Large intestine (tissue), 12 donors: ENCODE measurements around the gene CD59. TPM values are rescaled to one million over a fixed set of nuclear protein-coding genes. Genes with fewer than 3 reads are reported as not detected.

Experiments
- DNase-seq, 2 donors: peaks; one replicate each; pipeline versions ENCODE4 v3.0.0 to v3.0.0-alpha.2; 2013
- H3K27ac ChIP-seq: one replicate; pipeline ENCODE4 v1.5.1; 2013; ENCODE audit warnings: low read length
- H3K27me3 ChIP-seq: 2 replicates; pipeline ENCODE4 v1.6.1; 2013; ENCODE audit warnings: low read length; ENCODE audit not compliant: control insufficient read depth, insufficient read depth
- H3K36me3 ChIP-seq: 2 replicates; pipeline ENCODE4 v1.6.1; 2013; ENCODE audit warnings: low read length; ENCODE audit not compliant: control insufficient read depth, insufficient read depth
- H3K4me1 ChIP-seq: one replicate; pipeline ENCODE4 v1.6.1; 2013; ENCODE audit warnings: low read length; ENCODE audit not compliant: control insufficient read depth, insufficient read depth
- H3K4me3 ChIP-seq: one replicate; pipeline ENCODE4 v1.5.1; 2013; ENCODE audit warnings: low read length
- H3K9me3 ChIP-seq: one replicate; pipeline ENCODE4 v1.6.1; 2013; ENCODE audit warnings: mild to moderate bottlenecking, low read depth, low read length, moderate library complexity; ENCODE audit not compliant: control insufficient read depth
- WGBS: methylation state at CpG from one replicate; pipeline ENCODE4 v1.1.5; 2013; ENCODE audit warnings: low lambda C conversion rate; ENCODE audit not compliant: insufficient coverage; 5-methylcytosine and 5-hydroxymethylcytosine counted together
- long read RNA-seq, 11 donors: transcript quantifications; one replicate each; lab custom pipeline, GENCODE V29; 2026
- polyA plus RNA-seq: library from polyadenylated mRNA; unstranded; fragments of 120-200 nt; gene quantifications from one replicate; pipeline ENCODE4 v1.2.1, GENCODE V29; 2013

Gene CD59, protein sequence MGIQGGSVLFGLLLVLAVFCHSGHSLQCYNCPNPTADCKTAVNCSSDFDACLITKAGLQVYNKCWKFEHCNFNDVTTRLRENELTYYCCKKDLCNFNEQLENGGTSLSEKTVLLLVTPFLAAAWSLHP
- 121 TPM for polyA plus RNA-seq
- long read RNA-seq, donor 1, full-length matches to known transcripts: 30 of 30 reads
- long read RNA-seq, donor 1, partial matches to known transcripts: 0 of 30 reads
- long read RNA-seq, donor 1, other reads (novel, unspliced or antisense): 0 of 30 reads
- long read RNA-seq, donor 2, full-length matches to known transcripts: 93 of 93 reads
- long read RNA-seq, donor 2, partial matches to known transcripts: 0 of 93 reads
- long read RNA-seq, donor 2, other reads (novel, unspliced or antisense): 0 of 93 reads
- long read RNA-seq, donor 3: 0 reads
- long read RNA-seq, donor 4, full-length matches to known transcripts: 5 of 5 reads
- long read RNA-seq, donor 4, partial matches to known transcripts: 0 of 5 reads
- long read RNA-seq, donor 4, other reads (novel, unspliced or antisense): 0 of 5 reads
- long read RNA-seq, donor 5, full-length matches to known transcripts: 44 of 44 reads
- long read RNA-seq, donor 5, partial matches to known transcripts: 0 of 44 reads
- long read RNA-seq, donor 5, other reads (novel, unspliced or antisense): 0 of 44 reads
- long read RNA-seq, donor 6, full-length matches to known transcripts: 40 of 40 reads
- long read RNA-seq, donor 6, partial matches to known transcripts: 0 of 40 reads
- long read RNA-seq, donor 6, other reads (novel, unspliced or antisense): 0 of 40 reads
- long read RNA-seq, donor 7, full-length matches to known transcripts: 65 of 65 reads
- long read RNA-seq, donor 7, partial matches to known transcripts: 0 of 65 reads
- long read RNA-seq, donor 7, other reads (novel, unspliced or antisense): 0 of 65 reads
- long read RNA-seq, donor 8, full-length matches to known transcripts: 60 of 67 reads
- long read RNA-seq, donor 8, partial matches to known transcripts: 7 of 67 reads
- long read RNA-seq, donor 8, other reads (novel, unspliced or antisense): 0 of 67 reads
- long read RNA-seq, donor 9, full-length matches to known transcripts: 62 of 67 reads
- long read RNA-seq, donor 9, partial matches to known transcripts: 5 of 67 reads
- long read RNA-seq, donor 9, other reads (novel, unspliced or antisense): 0 of 67 reads
- long read RNA-seq, donor 10, full-length matches to known transcripts: 53 of 53 reads
- long read RNA-seq, donor 10, partial matches to known transcripts: 0 of 53 reads
- long read RNA-seq, donor 10, other reads (novel, unspliced or antisense): 0 of 53 reads
- long read RNA-seq, donor 11, full-length matches to known transcripts: 46 of 51 reads
- long read RNA-seq, donor 11, partial matches to known transcripts: 5 of 51 reads
- long read RNA-seq, donor 11, other reads (novel, unspliced or antisense): 0 of 51 reads

DNA sequence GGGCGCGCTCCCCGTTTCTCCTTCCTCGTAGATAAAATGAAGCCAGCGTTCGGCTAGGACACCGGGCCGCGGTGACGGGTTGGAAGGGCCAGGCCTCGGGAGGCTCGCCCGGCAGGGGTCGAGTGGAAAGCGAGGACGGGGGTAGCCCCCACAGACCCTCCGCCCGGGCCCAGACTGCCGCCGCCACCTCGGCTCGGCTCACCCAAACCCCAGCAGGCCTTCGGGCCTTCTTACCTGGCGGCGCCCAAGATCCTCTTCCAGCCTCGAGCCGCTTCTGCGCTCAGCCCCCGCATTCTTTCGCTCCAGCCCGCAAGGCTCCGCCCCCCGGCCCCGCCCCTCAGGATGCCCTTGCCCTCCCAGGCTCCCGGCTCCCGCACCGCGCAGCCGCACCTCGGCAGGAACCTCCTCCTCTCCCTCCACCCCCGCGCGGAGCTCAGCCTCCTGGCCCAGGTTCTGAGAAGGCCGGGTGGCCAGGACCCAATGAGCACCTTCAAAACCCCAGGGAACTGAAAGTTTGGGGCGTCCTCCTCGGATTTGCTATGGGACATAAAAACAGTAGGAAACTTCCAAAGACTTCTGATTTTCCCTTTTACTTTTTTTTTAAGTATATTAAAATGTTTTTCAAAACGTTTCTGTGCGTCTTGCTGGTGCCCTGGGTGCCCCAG lies at the start of gene CD59:
Gene CD59 (minus strand): TSS at position 276 of the 665 bp plus-strand sequence. CDS start 13,978 bp downstream, outside the sequence.
- H3K9me3 ChIP-seq: no peaks in the 10 kb centered on the region
- H3K4me1 ChIP-seq: peaks cover 16% of the 10 kb centered on the region
- peaks cover 4% of the 10 kb centered on the region for H3K36me3 ChIP-seq
- H3K27ac ChIP-seq: peak within 1 kb of the TSS; percentile 72
- peak within 1 kb of the TSS; percentile 67 for H3K4me3 ChIP-seq
- no peaks in the 10 kb centered on the region for H3K27me3 ChIP-seq
- DNase-seq: peak; percentile 92 to 93
- 0% methylated on average over 1 of the region's 48 CpGs for WGBS

DNA sequence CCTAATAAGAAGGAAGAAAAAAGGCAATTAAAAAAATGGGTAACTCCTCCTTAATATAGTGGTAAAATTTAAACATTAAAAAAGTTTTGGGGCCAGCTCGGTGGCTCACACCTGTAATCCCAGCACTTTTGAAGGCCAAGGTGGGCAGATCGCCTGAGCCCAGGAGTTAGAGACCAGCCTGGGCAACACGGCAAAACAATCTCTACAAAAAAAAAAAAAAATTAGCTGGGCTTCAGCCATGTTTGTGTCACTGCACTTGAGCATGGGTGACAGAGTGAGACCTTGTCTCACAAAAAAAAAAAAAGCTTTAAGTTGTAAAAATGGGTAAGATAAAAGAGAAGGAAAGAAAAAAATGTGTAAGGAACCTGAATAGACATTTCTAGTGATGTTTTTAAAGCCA lies 49.4 kb upstream of the CD59 start:
- H3K27ac ChIP-seq: no peak overlapping the region

DNA sequence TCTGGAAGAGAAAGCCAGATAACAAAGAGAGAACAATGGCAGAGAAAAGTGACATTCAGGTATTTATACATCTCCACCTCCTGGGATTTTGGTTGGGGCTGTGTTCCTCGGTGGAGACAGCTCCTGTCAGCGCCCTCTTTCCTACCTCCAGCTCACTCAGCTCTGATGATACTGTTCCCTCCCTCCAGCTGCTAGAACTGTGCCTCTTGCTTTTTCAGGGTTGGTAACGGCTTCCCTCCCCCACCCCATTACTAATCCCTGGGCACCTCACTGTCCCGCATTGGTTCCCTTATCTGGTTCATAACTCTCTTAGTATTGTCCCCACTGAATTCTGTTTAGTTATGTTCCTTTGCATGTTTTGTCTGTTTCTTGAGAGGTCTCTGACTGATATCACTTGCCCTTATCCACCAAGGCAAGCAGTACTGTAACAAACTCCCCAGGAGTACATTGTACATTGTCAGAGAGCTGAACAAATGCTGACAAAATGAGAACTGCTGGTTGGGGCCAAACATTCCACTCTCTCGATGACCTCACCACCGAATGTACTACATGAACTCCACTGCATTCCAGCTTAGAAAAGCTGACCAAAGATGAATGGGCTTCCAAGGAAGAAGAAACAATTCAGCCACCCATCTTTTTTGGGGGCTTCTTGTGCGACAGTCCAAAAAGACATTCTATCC lies 43.8 kb upstream of the CD59 start:
- 20% methylated on average over 1 of the region's 7 CpGs for WGBS
- no peak overlapping the region for H3K4me3 ChIP-seq
- DNase-seq: peak in 1 of 2 donors; percentile 16
- H3K27ac ChIP-seq: no peak overlapping the region
- H3K4me1 ChIP-seq: peaks cover 5% of the 10 kb centered on the region
- H3K27me3 ChIP-seq: peaks cover 58% of the 10 kb centered on the region
- no peaks in the 10 kb centered on the region for H3K9me3 ChIP-seq
- no peaks in the 10 kb centered on the region for H3K36me3 ChIP-seq

More for the DNA sequence above, 49.4 kb upstream of the CD59 start:
- Histone ChIP-seq H3K27me3 (peaks cover 21% of the 10 kb centered on the region), H3K9me3 (no peaks in the 10 kb centered on the region), H3K4me3 (no peak overlapping the region), H3K36me3 (no peaks in the 10 kb centered on the region), H3K4me1 (no peaks in the 10 kb centered on the region)
- no peak for DNase-seq
- WGBS: no CpG with 5 or more reads among the region's 3 CpGs

DNA sequence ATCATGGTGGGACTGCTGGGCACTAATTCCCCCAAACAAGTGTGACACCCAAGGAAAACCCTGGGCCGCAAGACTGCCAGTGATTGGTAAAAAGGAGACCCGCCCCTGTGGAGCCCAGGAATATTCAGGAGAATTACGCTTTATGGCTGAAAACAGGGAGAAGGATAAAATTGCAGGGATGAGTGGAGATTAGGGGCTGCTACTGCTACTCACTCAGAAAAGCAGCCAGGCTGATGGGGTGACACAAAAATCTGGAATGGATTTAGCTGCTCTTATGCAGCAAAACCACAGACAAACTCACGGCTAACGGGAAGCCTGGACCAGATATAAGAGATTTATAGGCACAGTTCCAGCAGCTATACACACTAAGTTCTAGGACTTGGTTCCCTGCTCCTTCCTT lies 42.5 kb upstream of the CD59 start:
- Histone ChIP-seq H3K4me3 (no peak overlapping the region), H3K27me3 (peaks cover 62% of the 10 kb centered on the region), H3K4me1 (peaks cover 7% of the 10 kb centered on the region), H3K36me3 (no peaks in the 10 kb centered on the region), H3K9me3 (no peaks in the 10 kb centered on the region), H3K27ac (no peak overlapping the region)
- WGBS: no CpG with 5 or more reads among the region's 5 CpGs
- DNase-seq: no peak

DNA sequence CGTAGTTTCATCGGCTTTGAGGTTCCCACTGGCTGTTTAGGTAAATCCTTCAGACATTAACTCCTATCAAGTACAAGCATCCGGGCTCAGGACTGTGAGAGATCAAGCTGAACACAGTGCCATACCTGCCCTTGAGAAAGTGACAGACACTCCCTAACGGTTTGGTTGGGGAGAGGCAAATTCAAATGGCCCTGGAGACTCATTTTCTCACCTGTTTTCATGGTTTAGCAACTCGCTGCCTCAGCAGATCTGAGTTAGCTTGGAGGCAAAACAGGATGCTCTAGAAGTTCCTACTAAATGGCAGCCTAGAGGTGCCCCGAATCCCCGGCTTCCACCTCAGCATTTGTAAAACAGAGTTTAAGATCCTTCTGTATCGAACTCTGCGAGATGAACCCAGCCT lies 41.7 kb upstream of the CD59 start:
- Histone ChIP-seq H3K27ac (no peak overlapping the region), H3K36me3 (no peaks in the 10 kb centered on the region), H3K4me1 (peaks cover 7% of the 10 kb centered on the region), H3K9me3 (no peaks in the 10 kb centered on the region), H3K27me3 (peaks cover 62% of the 10 kb centered on the region), H3K4me3 (no peak overlapping the region)
- DNase-seq: no peak
- no CpG with 5 or more reads among the region's 9 CpGs for WGBS

DNA sequence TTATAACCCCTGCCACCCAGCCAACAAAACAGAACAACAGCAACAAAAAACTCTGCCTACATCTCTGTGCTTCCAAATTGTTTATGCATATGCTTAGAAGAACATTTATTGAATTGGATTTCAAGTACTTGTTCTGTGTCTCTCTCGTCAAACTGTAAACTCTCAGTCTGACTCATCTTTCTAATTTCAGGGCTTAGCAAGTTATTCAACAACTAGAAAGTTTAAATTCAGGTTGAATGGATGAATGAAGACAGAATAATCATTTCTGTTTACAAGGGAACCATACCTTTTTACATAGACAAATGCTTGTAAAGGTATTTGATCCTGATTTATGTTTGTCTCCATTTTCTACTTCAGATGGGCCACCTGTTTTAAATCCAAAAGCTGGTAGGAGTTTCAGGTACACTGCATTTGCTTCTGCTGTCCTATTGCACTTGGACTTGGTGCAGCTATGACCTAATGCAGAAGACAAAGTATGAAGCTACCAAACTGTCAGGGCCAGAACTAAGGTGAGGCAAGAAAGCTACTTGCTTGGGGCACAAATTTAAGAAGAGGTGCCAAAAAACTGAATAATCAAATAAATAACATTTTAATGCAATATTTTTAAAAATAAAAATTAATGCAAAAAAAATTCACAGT lies 39.7 kb upstream of the CD59 start:
- 17% methylated on average over 1 of the region's 1 CpG for WGBS

DNA sequence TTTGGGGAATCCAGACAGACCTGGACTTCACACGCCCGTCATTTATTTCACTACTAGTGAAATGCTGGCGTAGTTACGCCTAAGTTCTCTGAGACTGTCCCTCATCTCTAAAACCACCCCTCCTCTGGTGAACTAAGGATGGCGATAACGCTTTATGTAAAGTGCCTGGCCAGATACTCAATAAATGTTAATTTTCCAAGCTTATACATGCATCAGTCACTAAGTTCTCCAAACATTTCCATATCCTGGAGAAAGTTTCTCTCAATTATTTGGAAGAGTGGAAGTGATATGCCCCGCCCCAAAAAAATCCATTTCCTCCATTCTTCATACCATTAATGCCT lies 39.2 kb upstream of the CD59 start:
- no peaks in the 10 kb centered on the region for H3K9me3 ChIP-seq
- H3K4me3 ChIP-seq: no peak overlapping the region
- no CpG with 5 or more reads among the region's 7 CpGs for WGBS
- no peak for DNase-seq
- H3K36me3 ChIP-seq: no peaks in the 10 kb centered on the region
- H3K27me3 ChIP-seq: peaks cover 49% of the 10 kb centered on the region
- no peak overlapping the region for H3K27ac ChIP-seq
- H3K4me1 ChIP-seq: peaks cover 7% of the 10 kb centered on the region

More for the DNA sequence above, 39.7 kb upstream of the CD59 start:
- H3K27me3 ChIP-seq: peaks cover 53% of the 10 kb centered on the region
- no peak for DNase-seq
- no peak overlapping the region for H3K27ac ChIP-seq
- no peaks in the 10 kb centered on the region for H3K9me3 ChIP-seq
- H3K4me3 ChIP-seq: no peak overlapping the region
- no peaks in the 10 kb centered on the region for H3K36me3 ChIP-seq
- peaks cover 7% of the 10 kb centered on the region for H3K4me1 ChIP-seq

DNA sequence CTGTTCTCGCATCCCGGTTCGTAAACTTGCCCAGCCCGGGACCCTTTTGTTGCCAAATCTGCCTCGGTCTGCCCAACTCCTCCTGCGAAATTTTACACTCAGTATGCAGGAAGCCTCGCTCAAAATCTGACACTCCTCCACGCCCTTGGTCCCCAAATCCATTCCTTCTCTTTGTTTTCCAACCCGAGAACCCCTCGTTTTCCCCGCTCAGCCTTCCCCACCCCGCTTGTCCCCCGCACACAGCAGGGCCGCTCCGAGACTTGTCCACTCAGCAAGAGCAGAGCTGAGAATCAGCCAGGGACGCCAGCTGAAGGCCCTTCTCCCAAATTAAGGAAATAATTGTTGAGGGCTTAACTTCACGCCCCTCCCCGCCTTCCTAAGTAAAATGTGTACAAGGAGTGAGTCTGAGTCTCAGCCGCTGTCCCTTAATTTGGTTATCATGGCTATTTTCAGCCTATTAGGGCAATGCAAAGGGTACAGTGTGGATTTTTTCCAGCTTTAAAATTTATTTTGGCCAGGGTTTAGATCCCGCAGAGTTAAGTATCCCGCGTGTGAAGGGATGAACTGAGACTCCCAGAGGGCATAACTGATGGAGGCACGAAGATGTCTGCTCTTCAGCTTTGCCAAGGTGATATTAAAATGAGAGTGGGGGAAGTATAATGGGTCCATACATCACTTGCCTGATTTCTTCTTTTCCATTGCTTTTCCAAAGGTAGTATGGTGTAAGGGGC lies 38.7 kb upstream of the CD59 start:
- Histone ChIP-seq H3K27me3 (peaks cover 46% of the 10 kb centered on the region), H3K36me3 (peaks cover 4% of the 10 kb centered on the region), H3K4me1 (peaks cover 7% of the 10 kb centered on the region), H3K4me3 (peak overlapping the region; percentile 95), H3K9me3 (no peaks in the 10 kb centered on the region), H3K27ac (no peak overlapping the region)
- DNase-seq: no peak
- 0% methylated on average over 2 of the region's 23 CpGs for WGBS
